HG02981 (cell line): Measurements from ENCODE around the gene KCTD21.

Experiments used
- ATAC-seq: cut with Tn5 transposase; IDR thresholded peaks from one replicate; pipeline ENCODE4 v1.9.1; 2021; ENCODE audit warnings: mild to moderate bottlenecking, moderate library complexity; ENCODE audit not compliant: unreplicated experiment

KCTD21 gene

DNA sequence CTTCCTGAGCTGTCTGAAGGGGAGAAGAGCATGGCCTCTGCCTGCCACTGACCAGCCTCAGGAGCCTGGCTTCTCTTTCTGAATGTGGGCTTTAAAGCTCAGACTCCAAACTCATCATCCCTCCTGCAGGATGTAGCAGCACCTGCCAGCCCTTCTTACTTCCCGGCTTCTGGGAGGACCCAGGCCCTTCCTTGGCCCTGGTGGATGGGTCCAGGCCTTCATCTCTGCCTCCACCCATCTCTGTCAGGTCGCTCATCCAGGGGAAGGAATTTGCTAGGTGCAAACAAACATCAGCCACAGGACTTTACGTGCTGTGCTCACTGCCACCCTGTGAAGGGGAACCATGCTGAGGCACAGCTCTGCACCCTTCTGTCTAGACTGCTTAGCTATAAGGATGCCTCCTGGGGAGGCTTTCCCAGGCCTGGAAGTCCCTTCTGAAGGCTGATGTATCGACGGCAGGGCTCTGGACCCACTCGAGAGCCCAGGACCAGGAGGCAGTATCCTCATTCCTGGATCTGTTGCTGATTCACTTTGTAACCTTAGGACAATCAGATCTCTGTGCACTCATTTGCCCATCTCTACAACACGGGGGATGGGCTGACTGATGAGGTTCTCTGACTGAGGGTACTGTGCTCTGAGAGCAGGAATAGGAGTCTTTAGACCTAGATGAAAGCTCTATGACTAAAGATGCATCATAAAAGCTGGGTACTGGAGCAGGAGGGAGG, 31.2 kb upstream of the KCTD21 start:
- no peak for ATAC-seq

DNA sequence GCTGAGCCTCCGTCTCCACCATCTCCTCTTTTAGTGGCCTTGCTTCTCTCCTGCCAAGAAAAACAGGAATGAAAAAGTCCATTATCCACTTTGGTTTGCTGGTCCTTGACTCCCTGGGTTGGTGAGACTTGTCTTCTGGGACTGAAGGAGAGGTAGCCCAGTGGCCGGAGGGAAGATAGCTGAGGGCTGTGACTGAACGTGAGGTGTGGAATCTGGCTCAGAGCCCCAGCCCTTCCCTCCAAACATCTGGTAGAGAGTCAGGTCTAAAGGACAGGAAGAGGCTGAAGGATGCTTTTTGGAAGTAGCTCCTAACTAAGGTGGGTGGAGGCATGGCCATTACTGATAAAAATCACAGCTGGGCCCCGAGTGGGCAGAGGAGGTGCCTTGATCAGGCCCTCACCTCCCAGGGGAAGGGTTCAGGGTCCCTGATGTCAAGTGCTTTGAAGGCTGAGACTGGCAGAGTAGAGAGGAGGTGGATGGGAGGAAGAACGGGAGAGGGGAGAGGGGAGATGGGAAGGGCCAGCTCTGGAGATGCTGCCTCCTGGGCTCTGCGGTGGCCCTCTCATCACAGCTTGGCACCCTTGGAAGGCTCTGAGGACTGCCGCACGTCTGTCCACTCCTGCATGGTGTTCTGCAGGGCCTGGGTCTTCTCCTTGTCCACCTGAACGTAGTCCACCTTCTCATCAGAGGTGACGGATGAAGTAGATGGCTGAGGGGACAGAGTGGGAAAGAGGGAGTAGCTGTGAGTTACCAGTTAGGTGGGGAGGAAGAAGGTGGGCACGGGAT, 30.5 kb upstream of the KCTD21 start:
- ATAC-seq: no peak

DNA sequence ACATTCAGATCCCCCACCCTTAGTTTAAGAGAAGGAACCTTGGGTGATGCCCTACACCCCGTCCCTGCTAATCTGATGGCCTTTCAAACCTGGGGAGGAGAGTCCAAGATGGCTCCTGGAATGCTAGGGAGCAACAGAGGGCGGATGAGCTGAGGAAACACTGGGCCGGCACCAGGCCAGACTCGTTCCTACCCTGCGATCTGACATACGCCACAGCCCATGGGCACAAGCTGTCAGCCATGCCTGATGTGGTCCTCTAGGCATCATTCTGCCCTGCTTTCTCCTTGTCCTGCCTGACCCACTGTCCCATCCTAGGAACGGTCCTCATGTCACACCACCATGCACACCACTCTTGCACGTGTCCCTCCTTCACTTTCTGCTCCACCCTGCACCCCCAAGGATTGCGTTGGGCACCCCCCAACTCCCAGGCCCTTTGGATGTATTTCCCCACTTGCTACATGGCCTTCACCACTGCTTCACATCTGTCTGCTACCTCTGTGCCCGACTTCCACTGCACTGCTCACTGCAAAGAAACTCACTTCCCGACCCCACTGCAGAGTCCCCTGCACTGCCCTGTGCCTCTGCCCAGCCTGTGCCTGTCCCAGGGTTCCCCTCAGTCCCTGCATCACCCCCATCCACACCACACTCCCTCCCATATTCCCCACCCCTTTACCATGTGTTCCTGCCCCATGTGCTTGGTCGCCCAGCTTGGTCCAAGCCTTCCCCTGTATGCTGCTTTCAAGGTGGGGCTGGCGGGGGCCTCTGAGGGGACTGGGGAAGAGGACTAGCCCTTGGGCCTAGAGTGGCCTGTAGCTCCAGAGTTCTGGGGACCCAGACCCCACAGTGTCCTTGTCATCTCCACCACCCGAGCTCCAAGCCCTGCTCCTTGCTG, 29.5 kb upstream of the KCTD21 start:
- no peak for ATAC-seq

DNA sequence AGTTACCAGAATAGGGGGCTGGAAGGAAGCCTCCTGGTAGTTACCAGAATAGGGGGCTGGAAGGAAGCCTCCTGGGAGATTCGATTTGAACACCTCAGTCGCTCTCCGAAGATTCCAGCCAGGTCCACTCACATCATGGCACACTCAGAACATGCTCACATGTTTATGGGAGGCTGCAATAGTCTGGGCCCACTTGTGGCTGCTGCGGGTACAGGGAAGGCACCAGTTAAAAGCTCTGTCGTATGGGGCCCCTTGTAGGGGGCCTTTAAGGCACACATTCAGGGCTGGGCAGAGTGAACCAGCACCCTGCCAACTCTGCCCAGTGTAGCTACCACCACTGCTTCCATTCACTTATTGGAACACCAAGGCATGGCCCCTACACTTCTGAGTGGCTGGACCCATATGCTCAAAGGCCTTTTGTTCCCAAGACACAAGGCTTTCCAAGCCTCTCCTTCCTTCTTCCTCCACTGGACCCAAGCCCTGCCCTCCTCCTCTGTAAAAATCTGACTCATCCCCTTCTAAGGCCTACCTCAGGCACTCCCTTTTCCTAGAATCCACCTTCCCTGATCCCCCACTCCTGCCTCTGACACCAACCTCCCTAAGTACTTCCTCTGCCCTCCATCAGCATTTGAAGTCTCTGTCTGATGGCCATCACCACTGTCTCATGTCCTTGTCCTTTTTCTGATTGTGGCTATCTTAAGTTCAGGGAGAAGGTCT, 28.3 kb upstream of the KCTD21 start:
- no peak for ATAC-seq

DNA sequence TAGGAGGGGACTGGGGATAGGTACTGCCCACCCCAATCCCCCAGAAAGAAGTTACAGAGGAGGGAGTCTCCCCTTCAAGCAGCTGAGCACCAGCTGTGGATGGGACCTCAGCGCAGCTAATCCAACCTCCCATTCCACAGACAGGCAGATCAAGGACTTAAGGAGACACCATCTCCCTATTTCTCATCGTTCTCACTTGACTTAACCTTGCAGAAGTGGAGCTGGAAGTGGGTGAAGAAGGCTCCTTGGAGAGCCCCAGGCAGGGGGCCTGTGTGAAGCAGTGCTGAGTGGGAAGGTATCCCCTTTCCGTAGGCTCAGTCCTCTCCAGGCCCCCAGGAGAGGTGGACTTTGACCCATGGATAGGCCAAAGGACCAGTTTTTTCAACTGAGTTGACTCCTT, 27.6 kb upstream of the KCTD21 start:
- ATAC-seq: no peak

DNA sequence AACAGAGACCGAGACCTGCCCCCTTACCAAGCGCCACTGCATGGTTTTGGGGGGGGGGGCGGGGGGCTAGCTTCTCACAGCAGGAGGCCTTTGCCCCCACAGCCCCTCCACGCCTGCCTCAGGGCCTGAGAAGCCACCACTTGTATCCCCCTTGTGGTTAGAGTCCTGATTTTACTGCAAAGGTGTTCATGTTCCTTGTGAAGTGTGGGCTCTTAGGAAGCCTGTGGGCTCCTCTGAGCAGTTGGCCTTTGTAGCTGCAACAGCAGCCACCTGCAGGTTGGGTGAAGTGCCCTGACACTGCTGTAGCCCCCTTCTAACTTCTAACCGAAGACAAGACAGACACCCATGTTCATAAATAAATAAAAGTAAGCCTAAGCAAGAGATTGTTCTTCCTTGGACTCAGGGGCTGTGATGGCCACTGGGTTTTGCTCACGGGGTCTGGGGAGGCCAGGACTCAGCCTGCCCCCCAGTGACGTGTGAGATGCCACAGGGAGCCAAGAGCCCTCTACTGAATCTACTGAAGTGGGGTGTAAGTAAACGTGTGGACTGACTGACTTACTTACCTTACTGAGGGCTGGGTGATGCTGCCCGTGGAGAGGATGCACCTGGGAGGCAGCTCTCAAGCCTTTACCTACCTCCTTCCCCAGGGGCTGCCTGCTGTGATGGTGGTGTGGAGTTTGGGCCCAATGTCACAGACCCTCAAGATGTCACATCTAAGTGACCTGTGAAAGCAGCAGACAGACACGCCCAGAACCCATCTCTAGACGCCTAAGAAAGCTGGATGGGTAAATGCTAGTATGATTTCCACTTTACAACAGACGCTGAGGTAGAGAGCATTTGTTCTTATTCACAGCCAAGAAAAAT, 26.1 kb upstream of the KCTD21 start:
- ATAC-seq: no peak

DNA sequence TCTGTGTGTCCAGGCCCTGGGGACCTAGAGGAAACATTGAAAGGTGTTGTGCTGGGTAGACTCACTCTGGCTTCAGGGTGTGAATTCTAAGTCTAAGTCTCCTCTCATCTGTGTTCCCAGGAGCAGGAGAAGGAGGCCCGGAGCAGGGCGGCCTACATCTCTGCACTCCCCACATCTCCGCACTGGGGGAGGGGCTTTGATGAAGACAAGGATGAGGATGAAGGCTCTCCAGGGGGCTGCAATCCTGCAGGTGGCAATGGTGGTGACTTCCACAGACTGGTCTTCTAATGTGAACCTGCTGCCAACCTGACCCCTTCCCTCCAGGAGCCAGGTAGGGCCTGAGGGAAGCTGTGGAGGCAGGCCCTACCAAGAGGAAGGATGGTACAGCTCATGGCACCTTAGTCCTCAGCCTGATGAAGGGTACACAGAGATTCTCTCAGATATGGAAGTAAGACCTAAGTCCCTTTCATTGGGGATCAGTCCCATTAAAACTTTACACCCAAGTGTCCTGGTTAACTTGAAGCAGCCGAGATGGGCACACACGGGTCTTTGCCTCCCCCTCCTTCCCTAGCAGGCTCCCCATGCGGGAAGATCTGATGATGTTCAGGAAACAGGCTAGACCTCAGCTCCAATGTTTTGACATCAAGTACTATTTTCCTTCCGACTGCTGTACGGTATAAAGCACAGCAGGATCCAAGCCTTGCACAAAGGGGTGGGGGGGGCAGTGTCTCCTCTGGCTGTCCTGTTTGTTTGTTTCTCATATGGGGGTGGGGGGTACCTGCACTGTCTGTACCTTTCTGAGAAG, 25.3 kb upstream of the KCTD21 start:
- ATAC-seq: no peak

DNA sequence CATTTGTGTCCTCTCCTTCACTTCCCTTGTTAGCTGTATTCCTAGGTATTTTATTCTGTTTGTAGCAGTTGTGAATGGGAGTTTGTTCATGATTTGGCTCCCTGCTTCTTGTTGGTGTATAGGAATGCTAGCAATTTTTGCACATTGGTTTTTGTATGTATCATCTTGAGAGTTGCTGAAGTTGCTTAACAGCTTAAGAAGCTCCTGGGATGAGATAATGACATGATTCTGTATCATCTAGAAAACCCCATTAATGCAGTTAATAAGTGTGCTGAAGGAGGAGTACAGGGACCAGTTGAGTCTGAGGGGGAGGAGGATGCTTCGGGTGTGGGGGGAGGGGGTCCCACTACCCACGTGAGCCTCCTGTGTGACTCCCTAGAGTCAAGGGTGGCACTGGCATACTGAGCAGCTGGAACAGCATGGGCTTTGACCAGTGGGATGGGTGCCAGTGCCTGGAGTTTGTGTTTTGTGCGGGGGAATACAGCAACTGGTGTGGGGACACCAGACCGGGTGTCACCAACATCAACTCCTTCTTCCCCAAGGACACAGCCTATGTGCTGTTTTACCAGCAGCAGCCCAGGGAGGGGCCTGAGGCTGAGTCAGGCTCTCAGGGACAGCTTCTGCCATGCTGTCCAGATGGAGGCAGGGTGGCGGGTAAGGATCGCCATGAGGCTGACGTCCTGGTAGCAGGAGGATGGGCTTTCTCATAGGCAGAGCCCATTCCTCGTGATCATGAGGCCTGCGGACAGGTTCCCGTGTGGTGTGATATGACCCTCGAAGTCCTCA, 24.4 kb upstream of the KCTD21 start:
- ATAC-seq: no peak

DNA sequence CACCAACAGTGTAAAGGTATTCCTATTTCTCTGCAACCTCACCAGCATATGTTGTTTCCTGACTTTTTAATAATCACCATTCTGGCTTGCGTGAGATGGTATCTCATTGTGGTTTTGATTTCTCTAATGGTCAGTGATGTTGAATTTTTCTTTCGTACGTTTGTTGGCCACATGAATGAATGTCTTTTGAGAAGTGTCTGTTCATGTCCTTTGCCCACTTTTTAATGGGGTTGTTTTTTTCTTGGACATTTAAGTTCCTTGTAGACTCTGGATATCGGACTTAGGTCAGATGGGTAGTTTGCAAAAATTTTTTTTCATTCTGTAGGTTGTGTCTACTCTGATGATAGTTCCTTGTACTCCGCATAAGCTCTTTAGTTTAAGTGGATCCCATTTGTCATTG, 23.1 kb upstream of the KCTD21 start:
- no peak for ATAC-seq

DNA sequence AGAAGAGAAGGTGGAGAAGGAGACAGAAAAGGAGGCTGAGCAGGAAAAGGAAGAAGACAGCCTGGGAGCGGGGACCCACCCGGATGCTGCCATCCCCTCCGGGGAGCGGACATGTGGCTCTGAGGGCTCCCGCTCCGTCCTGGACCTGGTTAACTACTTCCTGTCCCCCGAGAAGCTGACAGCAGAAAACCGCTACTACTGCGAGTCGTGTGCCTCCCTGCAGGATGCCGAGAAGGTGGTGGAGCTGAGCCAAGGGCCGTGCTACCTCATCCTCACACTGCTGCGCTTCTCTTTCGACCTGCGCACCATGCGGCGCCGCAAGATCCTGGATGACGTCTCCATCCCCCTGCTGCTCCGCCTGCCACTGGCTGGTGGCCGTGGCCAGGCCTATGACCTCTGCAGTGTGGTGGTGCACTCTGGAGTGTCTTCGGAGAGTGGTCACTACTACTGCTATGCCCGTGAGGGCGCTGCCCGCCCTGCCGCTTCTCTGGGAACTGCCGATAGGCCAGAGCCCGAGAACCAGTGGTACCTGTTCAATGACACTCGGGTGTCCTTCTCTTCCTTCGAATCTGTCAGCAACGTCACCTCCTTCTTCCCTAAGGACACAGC, 21.7 kb upstream of the KCTD21 start:
- ATAC-seq: no peak

DNA sequence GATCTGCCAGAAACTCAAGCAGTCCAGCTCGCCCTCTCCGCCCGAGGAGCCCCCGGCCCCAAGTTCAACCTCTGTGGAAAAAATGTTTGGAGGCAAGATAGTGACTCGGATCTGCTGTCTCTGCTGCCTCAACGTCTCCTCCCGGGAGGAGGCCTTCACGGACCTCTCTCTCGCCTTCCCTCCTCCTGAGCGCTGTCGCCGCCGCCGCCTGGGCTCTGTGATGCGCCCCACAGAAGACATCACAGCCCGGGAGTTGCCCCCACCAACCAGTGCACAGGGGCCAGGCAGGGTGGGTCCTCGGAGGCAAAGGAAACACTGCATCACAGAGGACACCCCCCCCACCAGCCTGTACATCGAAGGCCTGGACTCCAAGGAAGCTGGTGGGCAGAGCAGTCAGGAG, 21.1 kb upstream of the KCTD21 start:
- ATAC-seq: no peak

DNA sequence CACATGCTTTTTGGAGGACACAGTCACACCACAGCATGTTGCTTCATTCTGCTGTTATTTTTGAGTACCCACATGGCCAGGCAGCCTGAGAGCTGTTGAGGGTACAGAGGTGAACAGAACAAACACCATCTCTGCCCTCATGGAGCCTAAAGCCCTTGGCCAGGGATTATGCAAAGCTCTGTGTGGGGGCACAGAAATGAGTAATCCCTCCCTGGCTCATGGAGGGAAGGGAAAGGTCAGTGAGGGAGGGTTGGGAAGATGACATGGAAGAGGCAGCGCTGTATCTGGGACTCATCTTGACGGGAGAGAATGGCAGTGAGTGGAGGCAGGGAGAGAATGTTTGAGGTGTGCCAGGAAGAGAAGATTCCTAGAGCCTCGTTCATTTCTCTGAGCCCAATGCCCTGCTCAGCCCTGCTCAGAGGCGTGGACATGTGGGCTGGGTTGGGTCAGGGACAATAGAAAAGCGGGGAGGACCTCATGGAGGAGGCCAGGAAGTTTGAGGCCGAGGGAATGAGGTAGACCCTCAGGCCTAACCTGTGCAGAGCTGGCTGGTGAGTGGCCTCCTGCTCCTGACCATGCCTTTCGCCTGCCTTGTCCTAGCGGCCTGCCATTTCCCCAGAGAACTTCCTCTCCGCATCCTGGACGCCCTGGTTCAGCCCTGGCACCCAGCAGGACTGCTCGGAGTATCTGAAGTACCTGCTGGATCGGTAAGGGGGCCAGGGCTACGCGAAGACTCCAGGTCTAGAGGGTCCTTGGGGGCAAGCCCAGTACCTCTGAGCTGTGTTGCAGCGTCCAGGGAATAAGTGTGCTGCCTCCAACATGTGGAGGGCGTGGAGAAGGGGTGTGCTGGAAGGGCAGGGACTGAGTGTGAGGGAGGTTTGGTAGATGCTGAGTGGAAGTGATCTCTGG, 20.1 kb upstream of the KCTD21 start:
- no peak for ATAC-seq

DNA sequence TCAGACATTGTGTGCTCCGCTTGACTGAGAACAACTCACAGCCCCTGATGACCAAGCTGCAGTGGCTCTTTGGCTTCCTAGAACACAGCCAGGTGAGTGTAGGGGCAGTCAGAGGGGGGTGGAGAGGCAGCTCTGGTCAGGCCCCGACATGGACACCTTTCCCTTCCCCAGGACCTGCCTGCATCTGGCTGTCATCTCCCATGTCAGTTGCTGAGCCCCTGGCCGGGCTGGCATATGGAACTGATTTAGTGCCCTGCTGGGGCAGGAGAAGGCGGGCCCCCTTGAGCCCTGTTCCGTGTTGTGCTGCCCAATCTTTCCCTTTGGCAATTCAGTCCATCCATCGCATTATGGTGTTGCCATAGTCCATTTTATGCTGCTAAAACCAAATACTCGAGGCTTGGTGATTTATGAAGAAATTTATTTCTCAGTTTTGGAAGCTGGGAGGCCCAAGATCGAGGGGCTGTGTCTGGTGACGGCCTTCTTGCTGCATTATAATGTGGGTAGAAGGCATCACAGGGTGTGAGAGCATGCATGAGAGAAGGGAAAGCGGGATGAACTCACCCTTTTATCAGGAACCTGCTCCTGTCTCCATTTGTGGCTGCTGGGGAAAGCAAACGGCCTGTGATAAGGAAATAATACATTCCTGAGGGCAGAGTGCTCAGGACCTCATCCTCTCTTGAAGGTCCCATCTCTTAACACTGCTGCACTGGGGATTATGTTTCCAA, 19.3 kb upstream of the KCTD21 start:
- ATAC-seq: no peak

DNA sequence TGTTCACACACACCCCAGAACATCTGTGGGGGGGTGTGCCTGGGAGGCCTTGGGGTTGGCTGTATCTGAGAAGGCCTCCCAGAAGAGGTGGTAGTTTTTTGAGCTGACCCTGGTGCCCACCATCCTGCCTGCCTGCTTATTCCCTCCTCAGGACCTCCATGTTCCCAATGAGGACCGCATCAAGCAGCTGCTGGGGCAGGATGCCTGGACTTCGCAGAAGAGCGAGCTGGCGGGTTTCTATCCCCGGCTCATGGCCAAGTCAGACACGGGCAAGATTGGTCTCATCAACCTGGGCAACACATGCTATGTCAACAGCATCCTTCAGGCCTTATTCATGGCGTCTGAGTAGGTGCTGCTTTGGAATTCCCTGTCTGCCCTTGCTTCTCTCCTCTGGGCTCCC, 17.3 kb upstream of the KCTD21 start:
- ATAC-seq: no peak

DNA sequence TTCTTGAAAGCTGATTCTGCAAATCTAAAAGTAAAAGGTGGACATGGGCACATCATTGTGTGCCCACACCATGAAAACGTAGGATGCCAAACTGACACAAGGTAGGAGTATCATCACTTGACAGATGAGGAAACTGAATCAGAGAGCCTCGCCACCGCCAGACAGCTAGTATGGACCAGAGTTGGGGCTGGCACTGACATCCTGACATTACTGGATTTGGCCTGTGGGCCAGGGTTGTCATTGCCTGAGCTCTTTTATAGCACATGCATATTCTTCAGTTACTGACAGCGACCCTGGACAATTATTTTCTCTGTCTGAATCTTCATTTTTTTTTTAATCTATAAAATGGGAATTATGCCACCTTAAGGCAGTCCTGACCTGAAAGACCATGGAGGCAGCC, 16.8 kb upstream of the KCTD21 start:
- no peak for ATAC-seq

DNA sequence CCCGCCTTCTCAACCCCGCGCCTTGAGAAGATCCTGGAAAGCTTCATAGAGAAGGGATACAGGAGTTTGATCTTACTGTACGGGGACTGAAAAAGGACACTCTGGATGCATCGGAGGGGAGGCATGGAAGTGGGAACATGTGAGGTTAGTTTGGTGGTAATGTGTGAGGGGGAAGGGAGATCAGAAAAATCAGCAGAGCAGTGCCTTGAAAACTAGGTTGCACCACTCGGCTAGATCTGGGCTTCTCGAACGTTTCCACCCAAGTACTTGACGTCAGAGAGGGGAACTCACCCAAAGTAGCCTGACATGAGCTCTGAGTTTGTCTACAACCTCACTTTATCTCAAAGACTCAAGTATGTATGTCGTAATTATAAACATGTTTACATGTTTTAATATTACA, 14.8 kb upstream of the KCTD21 start:
- no peak for ATAC-seq
